Erythroblast (primary cell): ENCODE data around the gene MED15.

Source experiments
- GATA1 ChIP-seq: IDR thresholded peaks from 2 replicates; pipeline ENCODE4 v1.6.1; 2011; ENCODE audit warnings: low read depth, mild to moderate bottlenecking, control low read depth, low read length, moderate library complexity
- POLR2A ChIP-seq: IDR thresholded peaks from 2 replicates; pipeline ENCODE4 v1.6.1; 2011; ENCODE audit warnings: mild to moderate bottlenecking, low read length

DNA sequence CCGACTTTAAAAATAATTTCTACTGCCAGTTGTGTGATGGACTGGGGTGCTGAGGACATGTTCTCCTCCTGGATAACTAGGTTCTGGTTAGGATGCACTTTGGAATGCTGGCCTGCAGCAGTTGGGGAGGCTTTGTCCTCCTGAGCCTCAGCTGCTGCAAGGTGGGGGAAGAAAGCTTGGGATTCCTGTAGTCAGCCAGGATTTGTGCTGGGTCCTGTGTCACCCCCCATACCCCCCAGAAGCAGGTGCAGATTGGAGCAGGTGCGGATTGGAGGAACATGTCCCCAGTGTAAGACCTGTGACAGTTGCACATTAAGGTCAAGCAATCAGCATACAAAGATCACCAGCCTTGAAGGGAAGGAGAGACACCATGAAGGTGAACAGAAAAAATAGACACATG lies 51.1 kb downstream of the MED15 start:
- no peak for TF ChIP-seq POLR2A
- no peak for TF ChIP-seq GATA1
